Measurements from ENCODE around the gene TSHB.
"Not testable (repeated sequence)": the region's sequence is repeated elsewhere in the genome, so short reads cannot be mapped to it uniquely, and the experiment has no call there.

Gene TSHB

GRCh38 chr1:115029526-115029925 is at the start of gene TSHB:
TSS of gene TSHB (plus strand) at chr1:115029826. CDS start at chr1:115033363, 3,537 bp downstream.
- no peak for DNase-seq (ENCODE audit: low read depth in 2 of 2)

DNA sequence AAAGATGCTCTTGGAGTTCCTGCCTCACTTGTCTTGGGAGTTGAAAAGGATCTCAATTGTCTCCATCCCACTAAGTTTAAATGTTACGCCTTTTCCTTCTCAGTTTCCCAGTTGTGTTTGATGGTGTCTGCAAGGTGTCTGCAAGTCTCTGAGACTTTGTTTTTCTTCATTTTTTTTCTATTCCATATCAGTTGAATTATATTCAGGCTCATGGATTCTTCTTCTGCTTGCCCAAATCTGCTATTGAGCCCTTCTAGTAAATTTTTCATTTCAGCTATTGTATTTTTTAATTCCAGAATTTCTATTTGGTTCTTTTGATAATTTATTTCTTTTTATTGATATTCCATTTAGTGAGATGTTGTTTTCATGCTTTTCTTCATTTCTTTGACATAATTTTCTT is 47.4 kb upstream of the TSHB start:
- DNase-seq (ENCODE audit: low read depth in 2 of 2) = no peak

DNA sequence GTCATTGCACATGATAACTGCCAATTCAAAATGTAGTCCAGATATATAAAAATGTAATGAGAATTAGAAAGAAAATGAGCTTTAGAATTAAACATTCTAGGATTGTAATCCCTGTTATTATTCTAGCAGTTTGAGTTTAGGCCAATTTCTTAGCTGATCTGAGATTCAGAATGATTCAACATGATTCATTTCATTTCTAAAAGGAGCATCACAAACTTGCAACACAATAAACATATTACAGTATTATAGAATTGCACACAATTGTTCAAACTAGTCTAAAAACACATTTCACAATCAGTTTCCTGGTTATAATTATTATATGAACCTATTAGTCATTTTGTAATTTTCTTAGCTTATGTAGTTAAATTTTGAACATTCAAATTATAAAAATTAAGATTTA is 43.3 kb upstream of the TSHB start:
- no peak for DNase-seq (ENCODE audit: low read depth in 2 of 2)

- no peak for DNase-seq (ENCODE audit: low read depth in 2 of 2)
Observed at GRCh38 chr1:114988095-114988494, 41.5 kb upstream of the TSHB start.

DNA sequence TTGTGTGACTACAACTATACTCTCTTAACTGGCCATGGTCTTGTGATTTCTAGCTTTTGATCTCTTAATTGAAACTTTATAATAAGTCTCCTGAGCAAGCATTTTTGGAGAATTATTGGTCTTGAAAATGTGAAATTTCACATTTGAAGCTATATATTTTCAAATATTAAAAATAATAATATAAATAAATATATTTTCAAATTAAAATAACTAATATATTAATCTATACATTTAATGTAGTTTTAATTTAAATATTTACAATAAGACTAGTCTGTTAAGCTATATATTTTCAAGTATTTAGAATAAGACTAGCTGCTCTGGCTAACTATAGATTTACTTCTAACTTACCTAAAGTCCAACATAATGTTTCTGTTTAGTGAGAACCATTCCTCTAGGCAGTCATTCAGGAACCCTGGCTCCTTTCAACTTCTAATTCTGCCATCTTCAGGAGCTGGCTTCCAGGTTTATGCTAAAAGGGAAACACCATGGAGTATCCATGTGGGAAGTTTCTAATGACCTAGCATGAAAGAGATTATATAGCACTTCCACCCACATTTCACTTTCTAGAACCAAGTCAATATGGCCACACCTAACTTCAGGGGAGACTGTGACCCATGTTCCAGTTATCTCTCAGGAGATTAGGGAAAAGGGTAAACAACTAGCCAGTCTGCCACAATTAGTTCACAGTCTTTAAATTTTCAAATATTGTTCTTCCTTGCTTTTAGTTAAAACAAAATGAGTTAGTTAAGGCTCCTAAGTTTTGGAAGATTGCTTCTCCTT is 31.9 kb upstream of the TSHB start:
- no peak for DNase-seq (ENCODE audit: low read depth in 2 of 2)

GRCh38 chr1:115006191-115006590 is 23.4 kb upstream of the TSHB start:
- DNase-seq (ENCODE audit: low read depth in 2 of 2) = no peak

- DNase-seq (ENCODE audit: low read depth in 2 of 2) = no peak
Observed at GRCh38 chr1:115012006-115012405, 17.6 kb upstream of the TSHB start.

GRCh38 chr1:115012434-115012833 is 17.2 kb upstream of the TSHB start:
- no peak for DNase-seq (ENCODE audit: low read depth in 2 of 2)

GRCh38 chr1:115013792-115014191 is 15.8 kb upstream of the TSHB start:
- DNase-seq (ENCODE audit: low read depth in 2 of 2) = no peak

DNA sequence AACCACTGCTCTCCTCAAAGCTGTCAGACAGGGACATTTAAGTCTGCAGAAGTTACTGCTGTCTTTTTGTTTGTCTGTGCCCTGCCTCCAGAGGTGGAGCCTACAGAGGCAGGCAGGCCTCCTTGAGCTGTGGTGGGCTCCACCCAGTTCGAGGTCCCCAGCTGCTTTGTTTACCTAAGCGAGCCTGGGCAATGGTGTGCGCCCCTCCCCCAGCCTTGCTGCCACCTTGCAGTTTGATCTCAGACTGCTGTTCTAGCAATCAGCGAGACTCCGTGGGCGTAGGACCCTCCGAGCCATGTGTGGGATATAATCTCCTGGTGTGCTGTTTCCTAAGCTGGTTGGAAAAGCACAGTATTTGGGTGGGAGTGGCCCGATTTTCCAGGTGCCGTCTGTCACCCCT is 10.1 kb upstream of the TSHB start:
- DNase-seq (ENCODE audit: low read depth in 2 of 2) = not testable (repeated sequence)

DNA sequence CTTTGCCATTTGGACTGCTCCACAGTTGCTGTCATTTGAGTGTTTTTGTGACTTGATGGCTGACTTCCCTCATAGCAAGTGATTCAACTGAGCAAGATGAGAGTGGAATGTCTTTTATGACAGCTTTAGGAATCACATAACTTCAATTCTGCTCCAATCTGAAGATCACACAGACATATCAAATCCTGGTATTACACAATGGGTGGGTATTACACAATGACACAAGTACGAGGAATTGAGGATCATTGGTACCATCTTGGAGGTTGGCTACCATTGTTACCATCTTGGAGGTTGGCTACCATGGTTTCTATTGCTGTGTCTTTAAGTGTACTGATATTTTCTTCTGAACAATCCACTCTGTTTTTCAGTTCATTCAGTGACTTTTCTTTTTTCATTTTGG is 8.5 kb upstream of the TSHB start:
- no peak for DNase-seq (ENCODE audit: low read depth in 2 of 2)

DNA sequence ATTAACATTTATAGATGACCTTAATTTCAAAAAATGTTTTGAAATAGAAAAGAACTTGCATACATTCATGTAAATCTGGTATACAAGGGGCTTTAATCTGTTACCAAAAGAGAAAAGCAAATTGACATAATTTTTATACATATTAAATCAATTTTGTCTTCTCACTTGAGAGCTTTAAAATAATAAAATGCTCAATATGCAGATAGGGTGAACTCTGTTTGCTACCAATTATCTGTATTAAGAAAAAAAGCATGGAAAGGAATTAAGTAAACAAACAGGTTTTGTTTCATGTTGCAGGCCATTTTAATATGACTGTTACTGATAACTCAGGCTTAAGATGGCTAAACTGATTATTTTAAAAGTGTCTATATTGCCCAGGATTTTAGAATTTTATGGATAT is 6.0 kb upstream of the TSHB start:
- DNase-seq (ENCODE audit: low read depth in 2 of 2) = no peak

DNA sequence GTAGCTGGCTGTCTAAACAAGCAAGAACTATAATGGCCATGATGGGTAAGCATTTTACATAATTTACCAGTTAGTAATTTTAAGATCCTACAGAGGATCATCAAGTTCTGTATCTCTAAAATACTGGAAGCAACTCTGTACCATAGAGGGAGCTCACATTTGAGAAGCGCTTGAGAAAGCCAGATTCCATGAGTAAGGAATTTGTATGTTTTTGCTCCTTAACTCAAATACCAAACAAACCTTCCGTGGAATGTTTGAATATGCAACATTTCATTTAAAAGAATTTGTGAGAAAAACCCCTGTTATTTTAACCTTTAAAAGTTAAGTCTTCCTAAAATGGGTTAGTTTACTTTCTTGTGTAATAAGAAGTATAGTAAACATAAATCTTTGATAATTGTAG is 2.0 kb downstream of the TSHB start:
- no peak for DNase-seq (ENCODE audit: low read depth in 2 of 2)

DNA sequence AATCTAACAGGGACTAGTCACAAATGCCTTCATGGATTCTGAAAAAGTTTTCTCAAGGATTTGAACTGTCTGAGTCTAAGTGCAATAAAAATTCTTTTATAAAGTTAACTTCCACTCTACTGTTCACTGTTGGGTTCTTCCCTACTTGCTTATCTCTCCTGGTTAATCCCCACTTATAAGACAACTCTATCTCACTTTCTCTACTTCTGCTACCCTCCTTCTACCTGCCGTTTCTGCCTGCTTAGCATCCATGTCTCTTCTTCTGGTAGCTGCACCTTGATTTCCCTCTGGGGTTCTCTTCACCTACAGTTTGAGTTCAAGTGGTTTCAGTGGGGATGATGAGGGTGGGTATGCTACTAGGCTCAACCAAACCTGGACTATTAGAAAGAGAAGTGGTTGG is 6.0 kb downstream of the TSHB start:
- DNase-seq (ENCODE audit: low read depth in 2 of 2) = no peak

- DNase-seq (ENCODE audit: low read depth in 2 of 2) = no peak
Observed at GRCh38 chr1:115036814-115037507, 7.3 kb downstream of the TSHB start.

DNA sequence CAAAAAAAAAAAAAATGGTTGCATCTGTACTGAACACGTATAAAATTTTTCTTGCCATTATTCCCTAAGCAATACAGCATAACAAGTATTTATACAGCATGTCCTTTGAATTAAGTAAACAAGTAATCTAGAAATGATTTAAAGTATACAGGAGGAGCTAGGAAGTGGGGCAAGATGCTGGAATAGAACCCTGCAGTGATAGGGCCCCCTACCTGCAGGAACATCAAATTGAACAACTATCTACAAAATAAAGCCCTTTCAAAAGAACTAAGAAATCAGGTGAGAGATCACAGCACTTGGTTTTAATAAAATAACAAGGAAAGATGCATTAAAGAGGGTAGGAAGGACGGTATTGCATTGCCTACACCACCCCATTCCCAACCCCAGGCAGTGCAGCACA is 10.9 kb downstream of the TSHB start:
- no peak for DNase-seq (ENCODE audit: low read depth in 2 of 2)

- no peak for DNase-seq (ENCODE audit: low read depth in 2 of 2)
Observed at GRCh38 chr1:115041654-115042053, 12.0 kb downstream of the TSHB start.

GRCh38 chr1:115046751-115047150 is 17.1 kb downstream of the TSHB start:
- DNase-seq (ENCODE audit: low read depth in 2 of 2) = no peak

- DNase-seq (ENCODE audit: low read depth in 2 of 2) = no peak
Observed at GRCh38 chr1:115051850-115052249, 22.2 kb downstream of the TSHB start.

DNA sequence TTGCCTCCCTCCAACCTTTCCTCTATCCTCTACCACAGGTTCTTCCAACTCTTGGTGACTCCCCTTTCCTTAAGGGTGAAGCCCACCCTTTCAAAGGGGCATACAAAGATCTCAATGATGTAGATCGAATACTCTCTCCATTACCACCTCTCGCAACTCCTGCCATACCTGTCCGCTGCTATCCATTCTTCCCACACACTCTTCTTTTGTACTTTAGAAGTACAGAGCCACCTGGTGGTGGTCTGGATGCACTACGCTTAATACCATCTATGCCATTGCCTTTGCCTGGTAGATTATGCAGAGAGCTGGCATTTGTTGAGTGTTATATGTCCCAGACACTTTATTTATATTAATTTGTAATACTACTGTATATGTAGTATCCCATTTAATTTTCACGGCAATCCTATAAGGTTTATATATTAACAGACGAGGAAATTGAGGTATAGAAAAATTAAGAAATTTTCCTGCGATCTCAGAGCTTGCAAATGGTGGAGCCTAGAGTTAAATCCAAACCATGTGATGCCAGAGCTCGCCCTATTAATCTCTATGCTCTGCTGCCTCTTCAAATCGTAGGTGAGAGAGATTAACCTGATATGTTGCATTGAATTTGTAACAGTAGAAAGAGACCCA is 22.9 kb downstream of the TSHB start:
- no peak for DNase-seq (ENCODE audit: low read depth in 2 of 2)

- DNase-seq (ENCODE audit: low read depth in 2 of 2) = peak; percentile 69 to 75
Observed at GRCh38 chr1:115056395-115056798, 26.8 kb downstream of the TSHB start.

DNA sequence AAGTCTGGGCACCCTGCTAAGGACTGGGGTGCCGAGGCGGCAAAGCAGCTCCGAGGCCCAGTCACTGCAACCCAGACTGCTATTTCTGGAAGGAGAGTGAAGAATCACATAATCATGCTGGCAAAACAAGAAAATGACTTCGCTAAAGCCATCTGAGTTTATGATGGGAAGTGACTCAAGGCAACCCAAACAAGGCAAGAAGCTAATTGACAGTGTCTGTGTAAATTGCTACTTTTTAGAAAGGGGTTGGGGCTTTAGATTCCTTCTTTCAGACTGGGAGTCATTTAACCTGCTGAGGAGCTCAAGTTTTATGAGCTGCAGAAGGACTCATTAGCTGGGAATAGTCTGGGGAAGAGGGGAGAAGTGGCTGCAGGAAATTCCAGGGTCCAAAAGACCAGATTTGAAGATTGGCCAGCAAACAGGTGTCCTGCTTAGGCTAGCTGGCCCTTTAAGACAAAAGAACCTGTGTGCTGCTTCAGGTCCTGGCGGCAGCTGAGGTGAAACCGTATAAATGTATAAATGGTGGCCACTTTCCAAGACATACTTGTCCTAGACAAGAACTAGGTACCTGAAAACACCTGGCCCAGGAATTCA is 28.1 kb downstream of the TSHB start:
- no peak for DNase-seq (ENCODE audit: low read depth in 2 of 2)

GRCh38 chr1:115059316-115059715 is 29.7 kb downstream of the TSHB start:
- DNase-seq (ENCODE audit: low read depth in 2 of 2) = peak in 1 of 2 experiments; percentile 28
